K562 (cell line): ENCODE results near the gene TMEM131. TPM values are rescaled to one million over a fixed set of nuclear protein-coding genes. Genes with fewer than 3 reads are reported as not detected.
A peak's percentile ranks its signal among the peaks of the same experiment; 100 is the strongest.

ENCODE experiments used
- ATAC-seq: fragments of 200-7000 bp; cut with Tn5 transposase; 3 replicates; pipeline ENCODE4 v1.9.1; 2020; ENCODE audit warnings: moderate library complexity
- BruUV-seq: library from RNA; stranded (reverse); fragments of 400-500 nt; replicated peaks from 2 replicates; lab custom pipeline; 2021; lab: Mats Ljungman, UMichigan
- CTCF ChIA-PET: fragments of 300-600 bp; formaldehyde crosslinking; extraction: SDS; loops from one replicate; lab custom pipeline; 2021; ENCODE audit warnings: low intra/inter-chr PET ratio; lab: Yijun Ruan, JAX
- POLR2A ChIA-PET: fragments of 300-600, 350-650 bp; sonication (Branson Sonifier 250); formaldehyde crosslinking; extraction: SDS; loops from one replicate; lab custom pipeline; 2021; ENCODE audit warnings: antibody characterized with exemption, inconsistent platforms; lab: Yijun Ruan, JAX
- DNase-seq, 4 experiments: peaks; one replicate each; pipeline versions ENCODE4 v3.0.0 to v3.0.0-alpha.2; 2011 to 2018; ENCODE audit warnings: low spot score in 3 of 4, mixed read lengths in 3 of 4; ENCODE audit errors: extremely low read depth in 1 of 4
- FAIRE-seq: peaks from 2 replicates; lab custom pipeline; 2011; peaks lifted over from hg19 to GRCh38; lab: Jason Lieb, UNC
- H2AFZ ChIP-seq: 2 replicates; pipeline ENCODE4 v1.6.0; 2011; ENCODE audit warnings: low read depth, low read length, control low read depth, inconsistent platforms
- H3K27ac ChIP-seq: fragments of 200-600 bp; 3 replicates; pipeline ENCODE4 v1.8.0; 2011; ENCODE audit warnings: low read depth, mild to moderate bottlenecking, control low read depth, inconsistent platforms, low read length, moderate library complexity, mixed read lengths; ENCODE audit errors: extremely low read depth
- H3K27me3 ChIP-seq, 2 experiments: fragments of 300-600 bp in 1 of 2; 2 replicates in 1 of 2; 3 replicates in 1 of 2; pipeline versions ENCODE4 v1.6.0 to v1.8.0; 2011; ENCODE audit warnings: inconsistent platforms in 2 of 2, low read length in 2 of 2, mild to moderate bottlenecking in 1 of 2, mixed read lengths in 1 of 2, moderate library complexity in 1 of 2; ENCODE audit not compliant: control insufficient read depth in 2 of 2, insufficient read depth in 2 of 2
- H3K36me3 ChIP-seq: fragments of 300-600 bp; 3 replicates; pipeline ENCODE4 v1.8.0; 2011; ENCODE audit warnings: mild to moderate bottlenecking, low read length, inconsistent platforms; ENCODE audit not compliant: control insufficient read depth, insufficient read depth
- H3K4me1 ChIP-seq, 2 experiments: fragments of 200-600 bp in 1 of 2; replicated peaks in 1 of 2; 2 replicates in 1 of 2; 3 replicates in 1 of 2; pipeline versions ENCODE4 v1.5.1 to v1.8.0; 2011; ENCODE audit warnings: inconsistent platforms in 2 of 2, low read length in 2 of 2, mild to moderate bottlenecking in 1 of 2, mixed read lengths in 1 of 2, moderate library complexity in 1 of 2; ENCODE audit not compliant: control insufficient read depth in 2 of 2, insufficient read depth in 2 of 2
- H3K4me2 ChIP-seq: 2 replicates; pipeline ENCODE4 v1.6.1; 2011; ENCODE audit warnings: low read length, control low read depth, inconsistent platforms, mixed read lengths; ENCODE audit not compliant: insufficient read depth
- H3K4me3 ChIP-seq: fragments of 200-600 bp; sonication (generic), shearing (Covaris generic); 2 replicates; pipeline ENCODE4 v1.5.1; 2016; ENCODE audit warnings: control low read depth, inconsistent platforms
- H3K79me2 ChIP-seq: fragments of 200-600 bp; 3 replicates; pipeline ENCODE4 v1.8.0; 2011; ENCODE audit warnings: low read length, inconsistent platforms; ENCODE audit not compliant: control insufficient read depth, insufficient read depth
- H3K9ac ChIP-seq, 2 experiments: 2 replicates each; pipeline versions ENCODE4 v1.6.0 to v1.6.1; 2011; ENCODE audit warnings: low read depth in 2 of 2, low read length in 2 of 2, control low read depth in 1 of 2, inconsistent platforms in 1 of 2, mild to moderate bottlenecking in 1 of 2, mixed read lengths in 1 of 2; ENCODE audit not compliant: insufficient read depth in 1 of 2
- H3K9me1 ChIP-seq: one replicate; pipeline ENCODE4 v1.6.0; 2011; ENCODE audit warnings: inconsistent platforms, mild to moderate bottlenecking, low read length, moderate library complexity; ENCODE audit not compliant: control insufficient read depth, insufficient read depth
- H3K9me3 ChIP-seq: replicated peaks from 2 replicates; pipeline ENCODE4 v1.5.1; 2011; ENCODE audit warnings: low read depth, low read length, inconsistent platforms; ENCODE audit not compliant: control insufficient read depth, insufficient read depth
- H4K20me1 ChIP-seq: replicated peaks from 2 replicates; pipeline ENCODE4 v1.6.1; 2011; ENCODE audit warnings: low read length, inconsistent platforms, mixed read lengths; ENCODE audit not compliant: control insufficient read depth, insufficient read depth
- CBX2 ChIP-seq: fragments of 200-600 bp; sonication (generic); IDR thresholded peaks from one replicate; pipeline ENCODE4 v1.6.1; 2012; ENCODE audit warnings: mild to moderate bottlenecking, low read length, inconsistent platforms; ENCODE audit not compliant: insufficient read depth, poor library complexity, severe bottlenecking
- CLOCK ChIP-seq: fragments of 250-450 bp; sonication (Bioruptor Pico); IDR thresholded peaks from 2 replicates; pipeline ENCODE4 v1.4.0; 2020; ENCODE audit warnings: mild to moderate bottlenecking, moderate library complexity, borderline replicate concordance
- GTF2E2 ChIP-seq: fragments of 200-800 bp; sonication (Bioruptor generic); IDR thresholded peaks from 2 replicates; pipeline ENCODE4 v1.6.1; 2016; ENCODE audit warnings: missing genetic modification characterization, missing compliant biosample characterization
- NR2C2 ChIP-seq, 2 experiments: fragments of 200-800 bp in 1 of 2; sonication (Bioruptor generic) in 1 of 2; sonication (generic) in 1 of 2; formaldehyde crosslinking in 1 of 2; IDR thresholded peaks; 2 replicates each; pipeline versions ENCODE4 v1.6.1 to v1.8.0; 2016 to 2022; ENCODE audit warnings: mild to moderate bottlenecking in 1 of 2, missing compliant biosample characterization in 1 of 2, missing genetic modification characterization in 1 of 2, missing genetic modification reagents in 1 of 2
- SMAD1 ChIP-seq: fragments of 150-350 bp; IDR thresholded peaks from 2 replicates; pipeline ENCODE4 v1.6.1; 2014; ENCODE audit warnings: low read length, low read depth; ENCODE audit not compliant: partially characterized antibody
- SREBF2 ChIP-seq: sonication (generic); formaldehyde crosslinking; IDR thresholded peaks from 2 replicates; pipeline ENCODE4 v1.4.0; 2020; ENCODE audit warnings: mild to moderate bottlenecking, missing genetic modification reagents
- TGIF2 ChIP-seq: sonication (generic); formaldehyde crosslinking; IDR thresholded peaks from 2 replicates; pipeline ENCODE4 v1.8.1; 2022; ENCODE audit warnings: mild to moderate bottlenecking, missing genetic modification reagents, moderate library complexity
- ZNF253 ChIP-seq: fragments of 250-450 bp; sonication (Bioruptor Pico); conservative IDR thresholded peaks from 2 replicates; pipeline ENCODE4 v1.6.1; 2021; ENCODE audit warnings: mild to moderate bottlenecking
- ZNF639 ChIP-seq, 2 experiments: fragments of 200-800 bp in 1 of 2; sonication (Bioruptor generic) in 1 of 2; sonication (generic) in 1 of 2; formaldehyde crosslinking in 1 of 2; IDR thresholded peaks in 1 of 2; conservative IDR thresholded peaks in 1 of 2; 2 replicates each; pipeline versions ENCODE4 v1.5.0 to v1.6.1; 2016 to 2020; ENCODE audit warnings: missing compliant biosample characterization in 1 of 2, missing genetic modification characterization in 1 of 2, missing genetic modification reagents in 1 of 2
- WGBS: fragments of 100-300 bp; shearing (Covaris generic); methylation state at CpG from one replicate; pipeline ENCODE4 v1.1.6; 2016; ENCODE audit warnings: low coverage, mixed read lengths; ENCODE audit not compliant: insufficient coverage; ENCODE audit errors: missing lambda C conversion rate; 5-methylcytosine and 5-hydroxymethylcytosine counted together
- in situ Hi-C: fragments of 300-500 bp; cut with MboI; formaldehyde crosslinking; loops from 4 replicates; pipeline ENCODE4 v1.15.0; 2018; ENCODE audit warnings: inconsistent platforms, mixed read lengths
- intact Hi-C: fragments of 100-400 bp; cut with micrococcal nuclease; formaldehyde crosslinking; loops from 2 replicates; pipeline ENCODE4 v1.14.2; 2022
- polyA plus RNA-seq, 8 experiments: library from polyadenylated mRNA; depleted of rRNA in 4 of 8; stranded (reverse) in 5 of 8; unstranded in 3 of 8; fragments of >200 nt; fragmentation: Nextera tagmentation in 2 of 8; fragmentation: Illumina TruSeq in 1 of 8; extraction: Ambion mirVana in 2 of 8; extraction: Trizol in 1 of 8; gene quantifications; 2 replicates each; pipeline versions ENCODE4 v1.2.1 to v1.2.3, GENCODE V29; 2011 to 2014; ENCODE audit warnings: inconsistent platforms in 1 of 8, missing spikeins in 1 of 8
- total RNA-seq, 7 experiments: library from RNA; depleted of rRNA in 6 of 7; stranded (reverse); fragments of >200 nt in 6 of 7; fragmentation: Illumina TruSeq in 2 of 7; extraction: Trizol in 2 of 7; gene quantifications; 2 replicates each; pipeline versions ENCODE4 v1.2.1 to v1.2.3, GENCODE V29; 2011 to 2021; ENCODE audit warnings: low replicate concordance in 1 of 7
- TF ChIP-seq, protein P1 (sequence below), 3 experiments: IDR thresholded peaks in 2 of 3; conservative IDR thresholded peaks in 1 of 3; 2 replicates each; pipeline ENCODE4 v1.5.1; 2011 to 2012; ENCODE audit warnings: low read length in 3 of 3, mild to moderate bottlenecking in 3 of 3, control low read depth in 2 of 3, improper control_type of control experiment in 1 of 3, inconsistent platforms in 1 of 3, low read depth in 1 of 3, mixed read lengths in 1 of 3, moderate library complexity in 1 of 3; ENCODE audit not compliant: insufficient read depth in 2 of 3

TMEM131 gene
- total and polyA plus RNA-seq, 9 of the 15 experiments (the other 6 are each of a cell fraction or from before 2014, with no cell fraction given): 2.5 to 21.1 (median 12.4) TPM

DNA sequence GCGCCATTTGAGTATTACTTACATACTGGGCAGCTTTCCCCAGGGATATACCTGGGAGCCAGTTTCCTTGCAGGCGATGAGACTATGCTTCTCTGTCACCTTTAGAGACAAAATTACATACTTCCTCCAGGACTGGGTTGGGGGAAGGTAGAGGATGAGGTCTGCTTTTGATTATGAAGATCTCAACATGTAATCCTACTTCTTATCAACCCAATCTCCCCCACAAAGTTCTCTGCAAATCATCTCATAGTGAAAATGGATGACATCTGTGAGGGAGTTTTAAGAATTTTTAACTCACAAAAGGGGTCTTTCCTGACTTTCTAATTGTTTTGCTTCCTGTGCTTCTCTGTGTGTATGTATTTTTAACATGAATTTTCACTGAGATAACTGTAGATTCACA, 81.9 kb downstream of the TMEM131 start (continued):
- TF ChIP-seq, protein P1, sequence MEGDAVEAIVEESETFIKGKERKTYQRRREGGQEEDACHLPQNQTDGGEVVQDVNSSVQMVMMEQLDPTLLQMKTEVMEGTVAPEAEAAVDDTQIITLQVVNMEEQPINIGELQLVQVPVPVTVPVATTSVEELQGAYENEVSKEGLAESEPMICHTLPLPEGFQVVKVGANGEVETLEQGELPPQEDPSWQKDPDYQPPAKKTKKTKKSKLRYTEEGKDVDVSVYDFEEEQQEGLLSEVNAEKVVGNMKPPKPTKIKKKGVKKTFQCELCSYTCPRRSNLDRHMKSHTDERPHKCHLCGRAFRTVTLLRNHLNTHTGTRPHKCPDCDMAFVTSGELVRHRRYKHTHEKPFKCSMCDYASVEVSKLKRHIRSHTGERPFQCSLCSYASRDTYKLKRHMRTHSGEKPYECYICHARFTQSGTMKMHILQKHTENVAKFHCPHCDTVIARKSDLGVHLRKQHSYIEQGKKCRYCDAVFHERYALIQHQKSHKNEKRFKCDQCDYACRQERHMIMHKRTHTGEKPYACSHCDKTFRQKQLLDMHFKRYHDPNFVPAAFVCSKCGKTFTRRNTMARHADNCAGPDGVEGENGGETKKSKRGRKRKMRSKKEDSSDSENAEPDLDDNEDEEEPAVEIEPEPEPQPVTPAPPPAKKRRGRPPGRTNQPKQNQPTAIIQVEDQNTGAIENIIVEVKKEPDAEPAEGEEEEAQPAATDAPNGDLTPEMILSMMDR (IDR thresholded peaks at IDR 0.05 in 2 of 3, conservative IDR thresholded peaks at IDR 0.05 in 1 of 3; ENCODE audit: insufficient read depth in 2 of 3, low read depth in 1 of 3, low read length in 3 of 3): no peak
- TF ChIP-seq CBX2 (no peak), ZNF253 (CRISPR knock-in tag) (no peak), SREBF2 (CRISPR knock-in tag) (no peak), SMAD1 (no peak)

- ATAC-seq: no peak
- Histone ChIP-seq H3K9me1 (no peaks in the 10 kb centered on the region), H4K20me1 (no peaks in the 10 kb centered on the region), H3K4me2 (no peak overlapping the region), H3K9me3 (no peaks in the 10 kb centered on the region), H3K27me3 (no peaks in the 10 kb centered on the region), H3K27ac (peak overlapping the region; percentile 2; the same call in 1 of the 3 replicates), H2AFZ (no peak overlapping the region), H3K4me3 (no peak overlapping the region), H3K9ac (no peak overlapping the region)
- ChIA-PET POLR2A (interaction anchor here (0.7 to 1.0 kb wide), 2 partner anchors 24 to 55 kb away, joined by 3 to 4 read pairs; no protein-coding TSS in a partner anchor), CTCF (no interaction called here)
- in situ Hi-C loops: no loop called here
- WGBS: 44% methylated on average over 1 of the region's 1 CpG
- no peak for FAIRE-seq
- no peak for DNase-seq
- BruUV-seq: no TSS peak
- intact Hi-C loops: no loop called here
- TF ChIP-seq GTF2E2 (tag) (0 out of 2 replicates have a peak, but pooled peaks have one; percentile 7), CLOCK (CRISPR knock-in tag) (no peak), TGIF2 (CRISPR knock-in tag) (no peak), ZNF639 (CRISPR knock-in tag; conservative IDR thresholded peaks at IDR 0.05 in 1 of 2, IDR thresholded peaks at IDR 0.05 in 1 of 2) (no peak), NR2C2 (CRISPR knock-in tag; IDR thresholded peaks at IDR 0.05) (no peak), NR2C2 (tag; IDR thresholded peaks at IDR 0.05) (peak; percentile 32; the same call in 1 of the 2 replicates)
- TF ChIP-seq, all 486 proteins: peak for 2
- peaks cover 5 to 38% of the 10 kb centered on the region in 2 experiments; a peak in 4 of 5 replicates for H3K4me1 ChIP-seq
- peaks cover 10% of the 10 kb centered on the region; the same call in 1 of the 3 replicates for H3K36me3 ChIP-seq
- H3K79me2 ChIP-seq: peaks cover 43% of the 10 kb centered on the region
These were observed 83.7 kb downstream of the TMEM131 start for GRCh38 chr2:97911922-97912575.
